Dendritic cell treated with granulocyte-macrophage colony-stimulating factor and Interleukin-4, amounts not matched to agents 40 ng/mL and 50 ng/mL, for 4 days (primary cell): ENCODE data around the gene MOK.

Source experiments
- H3K27ac Mint-ChIP-seq: one replicate; pipeline ENCODE4 v1.8.0; 2022; ENCODE audit warnings: mild to moderate bottlenecking, mixed read lengths
- H3K27me3 Mint-ChIP-seq: one replicate; pipeline ENCODE4 v1.8.0; 2022; ENCODE audit warnings: mild to moderate bottlenecking, mixed read lengths
- H3K36me3 Mint-ChIP-seq: one replicate; pipeline ENCODE4 v1.8.0; 2022; ENCODE audit warnings: low read depth, mixed read lengths
- H3K4me1 Mint-ChIP-seq: one replicate; pipeline ENCODE4 v1.8.0; 2022; ENCODE audit warnings: low read depth, mixed read lengths
- H3K4me3 Mint-ChIP-seq: one replicate; pipeline ENCODE4 v1.8.0; 2022; ENCODE audit warnings: mild to moderate bottlenecking, moderate library complexity, mixed read lengths
- H3K9me3 Mint-ChIP-seq: one replicate; pipeline ENCODE4 v1.8.0; 2022; ENCODE audit warnings: mixed read lengths
- intact Hi-C: fragments of 100-400 bp; cut with micrococcal nuclease; formaldehyde crosslinking; loops from one replicate; pipeline ENCODE4 v1.15.0; 2022

Gene MOK

DNA sequence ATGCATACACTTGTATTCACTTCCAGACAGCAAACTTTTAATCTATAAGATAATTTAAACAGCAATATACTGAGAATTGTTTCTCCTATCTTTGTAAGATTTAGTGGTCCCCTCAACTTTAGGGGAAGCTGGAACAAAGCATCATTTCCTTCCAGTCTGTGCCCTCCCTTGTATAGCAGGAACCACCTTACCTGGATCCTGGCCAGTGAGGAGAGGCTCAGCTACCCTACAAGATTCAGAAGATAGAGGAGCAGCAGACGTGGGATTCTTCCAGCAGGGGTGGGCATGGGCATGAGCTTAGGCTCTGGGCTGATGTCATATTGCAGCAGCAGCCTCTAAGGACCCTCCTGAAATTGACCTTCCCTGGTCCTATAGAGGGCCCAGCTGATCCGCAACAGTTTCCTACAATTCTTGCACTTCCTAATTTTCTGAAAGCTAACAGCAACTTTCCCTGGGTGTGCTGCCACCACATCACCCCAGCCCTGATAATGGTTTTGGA is 21.3 kb downstream of the MOK start:
- H3K4me3 Mint-ChIP-seq, result no peak overlapping the region
- H3K4me1 Mint-ChIP-seq, result no peaks in the 10 kb centered on the region
- no peaks in the 10 kb centered on the region for H3K27me3 Mint-ChIP-seq
- H3K36me3 Mint-ChIP-seq, result no peaks in the 10 kb centered on the region
- no peaks in the 10 kb centered on the region for H3K9me3 Mint-ChIP-seq
- intact Hi-C loops, result no loop called here
- no peak overlapping the region for H3K27ac Mint-ChIP-seq

DNA sequence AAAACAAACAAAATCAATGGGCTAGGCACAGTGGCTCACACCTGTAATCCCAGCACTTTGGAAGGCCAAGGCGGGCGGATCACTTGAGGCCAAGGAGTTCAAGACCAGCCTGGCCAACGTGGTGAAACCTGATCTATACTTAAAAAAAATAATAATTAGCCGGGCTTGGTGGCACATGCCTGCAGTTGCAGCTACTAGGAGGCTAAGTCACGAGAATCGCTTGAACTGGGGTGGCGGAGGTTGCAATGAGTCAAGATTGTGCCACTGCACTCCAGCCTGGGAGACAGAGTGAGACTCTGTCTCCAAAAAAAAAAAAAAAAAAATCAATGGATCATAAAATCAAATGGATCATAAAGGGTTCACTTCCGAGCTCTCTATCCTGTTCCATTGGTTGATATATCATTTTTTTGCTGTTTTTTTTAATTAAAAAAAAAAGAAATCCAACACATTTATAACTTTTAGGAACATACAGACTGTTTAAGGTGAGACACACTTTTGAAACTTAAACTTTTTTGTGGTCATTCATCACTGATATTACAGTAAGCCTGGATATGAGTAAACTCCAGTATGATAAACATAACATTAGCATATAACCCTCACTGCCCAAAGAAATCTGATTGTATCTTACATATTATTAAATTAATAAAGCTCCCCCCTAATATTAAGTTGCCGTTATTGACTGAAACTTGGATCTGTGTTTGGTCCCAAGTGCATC is 22.1 kb downstream of the MOK start:
- Mint-ChIP-seq H3K36me3 (no peaks in the 10 kb centered on the region), H3K27ac (no peak overlapping the region), H3K27me3 (no peaks in the 10 kb centered on the region), H3K4me3 (no peak overlapping the region), H3K4me1 (no peaks in the 10 kb centered on the region), H3K9me3 (no peaks in the 10 kb centered on the region)
- intact Hi-C loops, result no loop called here

DNA sequence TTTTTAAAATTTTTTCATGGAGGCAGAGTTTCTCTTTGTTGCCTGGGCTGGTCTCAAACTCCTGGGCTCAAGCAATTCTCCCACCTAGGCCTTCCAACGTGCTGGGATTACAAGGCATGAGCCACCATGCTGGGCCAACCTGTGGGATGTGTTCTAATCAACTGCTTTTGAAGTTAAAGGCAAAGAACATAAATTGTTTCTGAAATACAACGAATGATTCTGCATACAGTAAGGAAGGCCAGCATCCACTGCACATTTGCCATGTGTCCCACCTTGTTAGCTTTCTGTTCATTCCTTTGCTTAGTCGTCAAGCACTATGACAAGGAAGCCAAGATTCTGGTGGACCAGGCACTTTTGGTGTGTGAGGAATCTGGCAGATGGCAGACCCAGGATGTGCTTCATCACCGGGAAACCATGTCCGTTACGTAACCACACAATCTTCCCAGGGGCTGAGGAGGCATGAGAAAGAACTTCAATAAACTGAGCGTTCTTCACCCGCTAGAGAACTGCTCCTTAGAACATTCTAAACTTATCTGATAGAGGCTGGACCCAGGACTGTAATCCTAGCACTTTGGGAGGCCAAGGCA is 24.5 kb downstream of the MOK start:
- H3K9me3 Mint-ChIP-seq, result no peaks in the 10 kb centered on the region
- no peaks in the 10 kb centered on the region for H3K4me1 Mint-ChIP-seq
- no peak overlapping the region for H3K4me3 Mint-ChIP-seq
- no peaks in the 10 kb centered on the region for H3K36me3 Mint-ChIP-seq
- intact Hi-C loops, result no loop called here
- H3K27me3 Mint-ChIP-seq, result no peaks in the 10 kb centered on the region
- no peak overlapping the region for H3K27ac Mint-ChIP-seq

DNA sequence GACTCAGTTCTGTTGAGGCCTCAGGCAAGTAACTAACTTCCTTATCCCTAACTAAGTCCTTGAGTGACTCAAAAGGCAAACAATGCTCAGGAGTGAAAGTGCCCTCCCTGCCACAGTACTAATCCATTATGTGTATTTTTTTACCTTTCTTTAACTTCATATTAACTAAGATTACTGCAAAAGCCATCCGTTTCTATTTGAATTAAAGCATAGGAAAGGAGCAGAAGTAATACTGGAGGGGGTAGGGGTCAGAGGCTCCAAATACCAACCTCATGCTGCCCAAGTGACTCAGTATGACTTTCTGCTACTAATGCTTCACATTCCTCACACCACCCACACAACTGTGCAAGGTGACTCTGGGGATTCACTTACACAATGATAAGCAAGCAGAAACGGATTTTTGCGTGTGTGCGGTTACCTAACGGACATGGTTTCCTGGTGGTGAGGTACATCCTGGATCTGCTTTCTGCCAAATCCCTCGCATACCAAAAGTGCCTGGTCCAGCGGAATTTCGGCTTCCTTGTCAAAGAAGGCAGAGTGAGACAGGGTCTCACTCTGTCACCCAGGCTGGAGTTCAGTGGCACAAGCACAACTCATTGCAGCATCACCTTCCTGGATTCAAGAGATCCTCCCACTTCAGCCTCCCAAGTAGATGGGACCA is 25.1 kb downstream of the MOK start:
- Mint-ChIP-seq H3K27ac (no peak overlapping the region), H3K4me3 (no peak overlapping the region), H3K4me1 (no peaks in the 10 kb centered on the region), H3K27me3 (no peaks in the 10 kb centered on the region), H3K9me3 (no peaks in the 10 kb centered on the region), H3K36me3 (no peaks in the 10 kb centered on the region)
- intact Hi-C loops, result no loop called here

DNA sequence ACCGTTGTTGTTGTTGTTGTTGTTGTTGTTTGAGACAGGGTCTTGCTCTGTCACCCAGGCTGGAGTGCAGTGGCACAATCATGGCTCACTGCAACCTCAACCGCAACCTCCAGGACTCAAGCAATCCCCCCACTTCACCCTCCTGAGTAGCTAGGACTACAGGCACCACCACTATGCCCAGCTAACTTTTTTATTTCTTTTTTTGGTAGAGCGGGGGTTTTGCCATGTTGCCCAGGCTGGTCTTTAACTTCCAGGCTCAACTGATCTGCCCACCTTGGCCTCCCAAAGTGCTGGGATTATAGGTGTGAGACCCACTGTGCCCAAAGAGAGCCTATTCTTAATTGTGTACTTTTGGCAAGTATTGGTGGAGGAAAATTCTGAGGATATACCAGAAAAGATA is 25.7 kb downstream of the MOK start:
- Mint-ChIP-seq H3K4me3 (no peak overlapping the region), H3K9me3 (no peaks in the 10 kb centered on the region), H3K4me1 (no peaks in the 10 kb centered on the region), H3K27ac (no peak overlapping the region), H3K36me3 (no peaks in the 10 kb centered on the region), H3K27me3 (no peaks in the 10 kb centered on the region)
- intact Hi-C loops, result no loop called here

DNA sequence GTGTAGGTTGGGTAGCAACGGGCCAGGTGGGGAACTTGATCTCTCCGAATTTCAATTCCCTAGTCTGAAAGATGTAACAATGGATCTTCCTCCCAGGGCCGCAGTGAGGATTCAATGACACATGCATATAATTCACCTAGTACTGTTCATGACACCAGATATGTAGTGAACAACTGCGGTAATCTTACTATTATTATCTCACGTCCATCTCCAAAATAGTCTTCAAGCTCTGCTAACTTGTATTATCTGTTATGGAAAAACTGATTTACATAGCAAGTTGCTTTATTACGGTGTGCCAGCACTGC is 26.4 kb downstream of the MOK start:
- Mint-ChIP-seq H3K36me3 (no peaks in the 10 kb centered on the region), H3K4me1 (no peaks in the 10 kb centered on the region), H3K4me3 (no peak overlapping the region), H3K27ac (no peak overlapping the region), H3K9me3 (no peaks in the 10 kb centered on the region), H3K27me3 (no peaks in the 10 kb centered on the region)
- intact Hi-C loops, result no loop called here

DNA sequence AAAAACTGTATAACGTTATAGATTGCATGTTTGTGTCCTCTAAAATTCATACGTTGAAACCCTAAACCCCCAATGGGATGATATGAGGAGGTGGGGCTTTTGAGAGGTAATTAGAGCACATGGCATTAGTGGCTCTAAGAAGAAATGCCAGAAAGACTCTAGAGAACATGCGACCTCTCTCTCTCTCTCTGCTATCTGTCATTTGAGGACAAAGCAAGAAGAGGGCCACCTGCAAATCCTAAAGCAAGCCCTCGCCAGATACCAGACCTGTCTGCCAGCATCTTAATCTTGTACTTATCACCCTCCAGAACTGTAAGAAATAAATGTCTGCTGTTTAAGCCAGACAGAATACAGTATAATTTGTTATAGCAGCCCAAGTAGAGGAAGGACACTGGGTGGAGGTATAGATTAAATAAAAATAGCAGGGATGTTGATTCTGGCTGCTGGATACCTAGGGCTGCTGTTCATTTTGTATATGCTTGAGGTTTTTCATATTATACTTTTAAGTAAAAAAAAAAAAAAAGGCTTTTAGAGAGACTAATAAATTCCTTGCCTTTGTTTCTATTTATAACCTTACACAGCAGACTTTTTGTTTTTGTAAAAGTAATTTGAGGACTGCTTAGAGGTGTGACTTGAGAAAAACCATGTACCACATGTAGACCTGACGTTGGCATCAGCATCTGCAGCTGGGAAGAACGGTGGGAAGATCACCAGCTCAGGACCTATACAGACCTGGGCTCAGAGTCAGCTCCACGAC is 26.9 kb downstream of the MOK start:
- Mint-ChIP-seq H3K9me3 (no peaks in the 10 kb centered on the region), H3K27me3 (no peaks in the 10 kb centered on the region), H3K36me3 (no peaks in the 10 kb centered on the region), H3K4me1 (no peaks in the 10 kb centered on the region), H3K27ac (no peak overlapping the region), H3K4me3 (no peak overlapping the region)
- intact Hi-C loops, result no loop called here

DNA sequence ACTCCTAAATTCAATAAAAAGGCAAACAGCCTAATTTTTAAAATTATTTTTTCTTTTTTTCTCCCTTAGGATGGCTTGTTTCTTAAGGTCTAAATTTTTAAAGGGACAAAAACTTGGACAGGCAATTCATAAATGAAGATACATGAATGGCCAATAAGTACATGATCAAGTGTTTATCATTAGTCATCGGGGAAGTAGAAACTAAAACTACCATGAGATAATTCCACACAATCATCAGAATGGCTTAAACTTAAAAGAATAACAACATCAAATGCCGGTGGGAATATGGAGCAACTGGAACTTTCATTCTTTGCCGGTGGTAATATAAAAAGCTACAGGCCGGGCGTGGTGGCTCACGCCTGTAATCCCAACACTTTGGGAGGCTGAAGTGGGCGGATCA is 29.1 kb downstream of the MOK start:
- no peaks in the 10 kb centered on the region for H3K36me3 Mint-ChIP-seq
- H3K9me3 Mint-ChIP-seq, result no peaks in the 10 kb centered on the region
- no peaks in the 10 kb centered on the region for H3K27me3 Mint-ChIP-seq
- H3K4me1 Mint-ChIP-seq, result no peaks in the 10 kb centered on the region
- no peak overlapping the region for H3K4me3 Mint-ChIP-seq
- intact Hi-C loops, result no loop called here
- no peak overlapping the region for H3K27ac Mint-ChIP-seq

DNA sequence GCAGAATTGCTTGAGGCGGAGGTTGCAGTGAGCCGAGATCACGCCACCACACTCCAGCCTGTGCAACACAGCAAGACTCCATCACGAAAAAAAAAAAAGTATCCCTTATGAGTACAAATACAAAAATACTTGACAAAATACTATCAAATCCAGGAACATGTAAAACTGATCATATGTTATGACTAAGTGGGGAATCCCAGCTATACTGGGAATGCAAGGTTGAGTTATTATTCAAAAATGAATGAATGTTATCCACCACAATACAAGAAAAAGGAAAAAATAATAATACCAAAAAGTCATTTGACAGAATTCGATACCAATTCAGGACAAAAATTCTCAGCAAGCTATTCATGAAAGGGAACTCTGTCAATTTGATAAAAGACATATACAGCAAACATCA is 32.6 kb downstream of the MOK start:
- Mint-ChIP-seq H3K36me3 (no peaks in the 10 kb centered on the region), H3K4me1 (no peaks in the 10 kb centered on the region), H3K27ac (no peak overlapping the region), H3K9me3 (no peaks in the 10 kb centered on the region), H3K4me3 (no peak overlapping the region), H3K27me3 (no peaks in the 10 kb centered on the region)
- intact Hi-C loops, result no loop called here

DNA sequence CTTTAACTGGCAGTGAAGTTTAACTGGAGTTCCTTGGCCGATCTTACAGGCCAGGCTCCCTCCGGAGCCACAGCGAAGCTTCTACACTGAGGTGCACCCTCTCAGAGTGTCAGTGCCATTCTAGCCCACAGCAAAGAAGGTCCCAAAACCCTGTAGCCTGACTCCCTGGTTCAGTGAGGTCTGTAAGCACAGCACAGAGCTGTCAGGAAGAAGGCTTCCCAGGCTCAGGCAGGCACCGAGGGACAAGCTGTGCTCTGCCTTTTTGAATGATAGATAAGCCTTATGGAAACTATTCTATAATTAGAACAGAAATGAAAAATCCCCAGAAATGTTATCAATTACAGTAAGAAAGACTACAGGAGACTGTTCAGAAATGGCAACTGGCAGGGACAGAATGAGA is 40.2 kb downstream of the MOK start:
- H3K4me3 Mint-ChIP-seq, result no peak overlapping the region
- no peaks in the 10 kb centered on the region for H3K9me3 Mint-ChIP-seq
- no peaks in the 10 kb centered on the region for H3K36me3 Mint-ChIP-seq
- no peaks in the 10 kb centered on the region for H3K4me1 Mint-ChIP-seq
- intact Hi-C loops, result no loop called here
- no peaks in the 10 kb centered on the region for H3K27me3 Mint-ChIP-seq
- H3K27ac Mint-ChIP-seq, result no peak overlapping the region

DNA sequence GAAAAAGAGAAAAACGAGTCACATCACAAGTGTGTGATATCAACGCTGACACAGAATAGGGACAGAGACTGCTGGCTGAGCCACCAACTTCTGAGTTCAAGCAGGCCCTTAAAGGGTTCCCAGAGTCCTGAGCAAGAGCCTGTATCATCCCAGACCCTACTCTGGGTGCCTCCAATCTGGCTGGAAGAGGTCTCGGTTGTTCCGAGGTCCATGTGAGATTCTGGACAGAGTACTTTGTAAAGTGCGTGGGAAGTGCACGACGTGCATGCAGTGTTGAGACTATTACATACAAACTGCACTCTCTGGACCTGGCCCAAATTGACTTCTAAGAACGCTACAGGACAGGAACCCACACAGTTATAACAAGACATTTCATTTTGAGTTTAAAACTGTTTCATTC is 40.6 kb downstream of the MOK start:
- Mint-ChIP-seq H3K27me3 (no peaks in the 10 kb centered on the region), H3K9me3 (no peaks in the 10 kb centered on the region), H3K27ac (no peak overlapping the region), H3K36me3 (no peaks in the 10 kb centered on the region), H3K4me1 (no peaks in the 10 kb centered on the region), H3K4me3 (no peak overlapping the region)
- intact Hi-C loops, result no loop called here

DNA sequence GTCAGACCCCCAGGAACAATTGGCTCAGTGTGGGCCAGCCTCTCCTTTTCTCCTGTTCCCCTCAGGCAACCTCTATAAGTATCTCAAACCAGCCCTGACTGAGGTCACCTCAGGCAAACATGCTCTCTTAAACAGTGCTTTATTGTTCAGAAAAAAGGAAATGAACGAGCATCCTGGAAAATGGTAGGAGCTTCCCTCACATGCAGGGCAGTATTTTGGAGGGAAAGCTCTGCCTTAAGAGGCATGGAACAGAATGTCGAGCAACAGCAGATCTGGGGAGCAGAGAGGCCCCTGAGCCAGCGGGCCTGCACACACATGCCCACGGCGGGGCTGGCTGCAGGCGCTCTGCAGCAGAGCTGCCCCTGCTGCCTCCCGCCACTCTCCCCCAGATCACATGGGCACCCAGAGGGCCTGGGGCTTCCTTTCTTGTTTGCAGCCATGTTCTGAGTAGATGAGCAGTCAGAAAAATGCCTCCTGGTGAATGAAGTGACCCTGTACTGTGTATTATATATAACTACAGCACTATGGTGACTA is 42.0 kb downstream of the MOK start:
- H3K4me1 Mint-ChIP-seq, result no peaks in the 10 kb centered on the region
- H3K27me3 Mint-ChIP-seq, result no peaks in the 10 kb centered on the region
- H3K4me3 Mint-ChIP-seq, result no peak overlapping the region

DNA sequence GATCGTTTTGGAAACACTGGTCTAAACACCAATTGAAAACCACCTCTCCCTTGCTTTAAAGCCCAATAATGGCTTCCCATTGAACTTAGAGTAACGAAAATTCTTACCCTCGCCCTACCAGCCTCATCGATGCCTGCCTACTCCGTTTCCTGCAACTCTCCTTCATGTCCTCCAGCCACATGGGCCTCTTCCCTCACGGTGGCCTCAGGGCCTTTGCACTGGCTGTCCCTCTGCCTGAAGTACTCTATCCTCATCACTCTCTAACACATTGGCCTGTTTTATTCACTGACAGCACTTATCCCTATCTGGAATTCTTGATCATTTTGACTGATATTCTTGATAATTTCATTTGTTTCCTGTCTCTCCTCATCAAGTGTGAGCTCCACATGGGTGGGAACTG is 46.8 kb downstream of the MOK start:
- Mint-ChIP-seq H3K36me3 (no peaks in the 10 kb centered on the region), H3K4me3 (no peak overlapping the region), H3K9me3 (no peaks in the 10 kb centered on the region), H3K27me3 (no peaks in the 10 kb centered on the region), H3K4me1 (no peaks in the 10 kb centered on the region), H3K27ac (no peak overlapping the region)
- intact Hi-C loops, result no loop called here

More for the DNA sequence above, 42.0 kb downstream of the MOK start:
- no peak overlapping the region for H3K27ac Mint-ChIP-seq
- no peaks in the 10 kb centered on the region for H3K9me3 Mint-ChIP-seq
- intact Hi-C loops, result no loop called here
- no peaks in the 10 kb centered on the region for H3K36me3 Mint-ChIP-seq

DNA sequence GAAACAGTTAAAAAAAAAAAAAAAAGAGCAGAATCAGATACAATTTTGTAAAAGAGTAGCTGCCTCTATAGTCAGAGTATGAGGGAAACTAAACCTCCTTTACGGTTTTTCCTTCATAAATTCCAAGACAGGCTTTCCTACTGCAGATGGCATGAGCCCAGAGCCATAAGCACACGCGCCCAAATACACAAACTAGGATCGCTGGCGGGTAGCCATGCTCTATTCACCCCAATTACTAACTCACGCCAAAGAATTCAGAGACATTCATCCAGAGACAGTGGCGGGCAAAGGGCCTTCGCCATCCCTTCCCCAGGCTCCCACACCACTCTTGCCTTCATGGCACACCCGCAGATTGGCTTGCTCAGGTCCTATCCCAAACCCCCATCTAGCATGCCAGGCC is 48.2 kb downstream of the MOK start:
- H3K36me3 Mint-ChIP-seq, result no peaks in the 10 kb centered on the region
- H3K4me1 Mint-ChIP-seq, result no peaks in the 10 kb centered on the region
- no peak overlapping the region for H3K27ac Mint-ChIP-seq
- no peaks in the 10 kb centered on the region for H3K9me3 Mint-ChIP-seq
- intact Hi-C loops, result no loop called here
- no peak overlapping the region for H3K4me3 Mint-ChIP-seq
- H3K27me3 Mint-ChIP-seq, result no peaks in the 10 kb centered on the region
